GM18907 (cell line): ENCODE measurements around the gene GPR151.

Experiments
- ATAC-seq: cut with Tn5 transposase; IDR thresholded peaks from one replicate; pipeline ENCODE4 v1.9.1; 2021; ENCODE audit warnings: mild to moderate bottlenecking, moderate library complexity; ENCODE audit not compliant: unreplicated experiment

GPR151 gene

DNA sequence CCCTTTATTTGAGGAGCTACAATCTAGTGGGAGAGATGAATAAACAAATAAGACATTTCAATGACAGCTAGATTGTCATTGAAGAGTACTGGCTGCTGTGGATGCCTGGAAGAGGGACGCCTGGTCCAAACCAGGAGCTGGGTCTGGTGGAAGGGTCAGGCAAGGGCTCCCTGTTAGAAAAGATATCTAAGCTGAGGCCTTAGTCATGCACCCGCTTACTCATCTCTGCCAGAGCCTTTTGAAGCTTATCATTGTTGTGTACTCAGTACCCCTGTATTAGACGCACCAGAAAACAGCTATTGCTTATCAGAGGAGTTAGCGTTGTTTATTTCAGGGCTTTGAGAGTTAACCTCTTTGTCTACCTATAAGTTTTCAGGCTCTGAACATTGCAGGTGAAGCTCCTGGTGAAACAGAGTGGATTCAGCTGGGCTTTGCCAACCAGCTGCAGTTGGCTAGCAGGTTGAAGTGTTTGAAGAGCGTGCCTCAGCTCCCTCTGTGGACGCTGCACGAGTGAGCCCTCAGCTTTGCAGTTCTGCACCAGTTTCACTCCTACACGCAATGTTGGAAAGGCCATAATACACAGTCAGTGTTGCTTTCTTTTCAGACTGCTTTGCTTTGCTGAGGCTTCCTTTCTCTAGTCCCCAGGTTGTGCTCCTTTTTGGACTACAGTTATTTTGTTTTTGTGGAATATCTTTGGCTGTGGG is 5.6 kb upstream of the GPR151 start:
- ATAC-seq = no peak

DNA sequence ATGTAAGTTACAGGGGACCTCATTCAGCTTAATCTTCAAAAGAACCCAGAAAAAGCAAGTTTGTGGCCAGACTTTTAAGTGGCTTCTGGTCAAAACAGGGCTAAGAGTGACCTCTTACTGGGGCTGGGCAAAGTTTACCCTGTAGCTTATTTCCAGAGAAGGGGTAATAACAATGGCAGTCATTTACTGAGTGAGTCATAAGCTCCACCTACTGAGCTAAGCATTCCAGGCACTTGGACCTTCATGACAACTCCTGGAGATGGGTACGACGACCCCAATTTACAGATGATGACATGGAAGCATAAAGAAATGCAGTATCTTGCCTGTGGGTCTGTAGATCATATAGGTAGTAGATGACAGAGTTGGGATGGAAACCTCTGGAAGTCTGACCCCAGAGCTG is 4.7 kb upstream of the GPR151 start:
- no peak for ATAC-seq

DNA sequence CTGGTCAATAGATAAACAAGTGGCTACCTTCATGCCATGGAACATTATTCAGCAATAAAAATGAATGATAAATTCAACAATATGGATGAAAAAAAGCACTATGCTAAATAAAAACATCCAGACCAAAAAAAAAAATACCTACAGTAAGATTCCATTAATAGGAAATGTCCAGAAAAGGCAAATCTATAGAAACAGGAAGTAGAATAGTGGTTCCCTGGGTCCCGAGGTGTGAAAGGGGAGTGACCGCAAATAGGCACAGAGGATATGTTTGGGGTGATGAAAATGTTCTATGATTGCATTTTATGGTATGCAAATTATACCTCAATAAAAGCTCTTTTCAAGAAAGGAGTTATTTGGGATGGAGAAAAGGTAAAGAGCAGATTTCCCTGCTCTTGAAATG is 3.6 kb upstream of the GPR151 start:
- no peak for ATAC-seq

DNA sequence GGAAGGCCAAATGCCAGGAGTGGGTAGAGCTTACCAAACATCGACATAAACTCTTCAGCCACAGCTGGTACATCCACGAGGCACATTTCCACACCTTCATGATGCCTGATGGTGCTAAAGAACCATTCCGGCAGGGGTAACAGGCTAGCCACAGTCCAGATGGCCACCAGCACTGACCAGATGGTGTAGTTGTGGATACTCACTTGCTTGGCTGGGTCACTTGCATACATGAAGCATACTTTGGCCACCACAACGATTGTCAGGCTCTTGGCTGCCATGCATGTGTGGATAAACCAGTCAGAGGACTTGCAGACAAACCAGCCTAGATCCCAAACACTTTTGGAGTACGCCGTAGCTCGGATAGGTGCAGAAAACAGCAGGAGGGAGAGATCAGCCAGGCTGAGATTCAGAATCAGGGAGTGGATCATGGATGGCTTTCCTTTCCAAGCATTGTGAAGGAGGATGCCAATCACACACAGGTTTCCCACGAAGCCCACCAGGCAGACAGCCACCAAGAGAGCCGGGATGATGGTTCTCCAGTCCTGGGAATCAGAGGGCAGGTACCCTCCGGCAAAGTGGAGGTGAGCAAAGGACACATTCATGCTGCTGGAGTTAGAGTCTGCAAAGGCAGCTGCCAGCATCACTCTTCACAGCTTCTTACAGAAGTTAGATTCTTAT is 378 bp downstream of the GPR151 start:
- ATAC-seq = no peak

DNA sequence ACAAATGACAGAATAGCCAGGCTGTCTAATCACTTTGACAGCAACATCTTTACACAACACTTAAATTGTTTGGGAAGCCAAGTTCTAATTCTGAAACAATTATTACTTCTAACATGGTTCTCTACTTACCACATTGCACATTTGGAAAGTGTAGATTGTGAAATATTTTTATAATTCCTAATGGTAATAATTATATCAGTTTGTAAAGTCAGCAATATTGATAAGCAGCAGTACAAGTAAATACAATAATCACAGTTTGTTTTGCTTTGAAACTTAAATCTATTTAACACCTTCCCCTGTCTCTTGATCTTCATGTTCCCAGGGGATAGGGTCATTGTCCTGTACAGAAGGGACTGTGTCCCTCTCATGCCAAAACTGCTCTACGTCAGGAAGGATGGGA is 1.4 kb downstream of the GPR151 start:
- no peak for ATAC-seq

DNA sequence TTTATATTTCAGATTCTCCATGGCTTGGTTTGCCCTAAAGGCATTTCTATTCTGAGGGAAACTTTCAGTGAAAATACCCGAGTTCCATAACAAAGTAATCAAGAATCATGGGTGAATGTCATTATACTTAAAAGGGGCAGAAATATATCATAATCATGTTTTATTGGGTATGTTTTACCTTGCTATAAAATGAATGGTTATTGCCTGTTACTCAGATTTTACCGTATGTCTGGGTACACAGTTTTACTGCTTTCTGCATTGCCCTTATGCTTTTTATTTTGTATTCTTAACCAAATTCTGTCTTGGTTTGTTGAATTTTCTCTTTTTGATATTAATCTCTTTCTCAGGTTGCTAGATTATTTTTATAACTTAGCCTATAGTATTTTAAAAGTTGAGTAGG is 2.5 kb downstream of the GPR151 start:
- ATAC-seq = no peak

DNA sequence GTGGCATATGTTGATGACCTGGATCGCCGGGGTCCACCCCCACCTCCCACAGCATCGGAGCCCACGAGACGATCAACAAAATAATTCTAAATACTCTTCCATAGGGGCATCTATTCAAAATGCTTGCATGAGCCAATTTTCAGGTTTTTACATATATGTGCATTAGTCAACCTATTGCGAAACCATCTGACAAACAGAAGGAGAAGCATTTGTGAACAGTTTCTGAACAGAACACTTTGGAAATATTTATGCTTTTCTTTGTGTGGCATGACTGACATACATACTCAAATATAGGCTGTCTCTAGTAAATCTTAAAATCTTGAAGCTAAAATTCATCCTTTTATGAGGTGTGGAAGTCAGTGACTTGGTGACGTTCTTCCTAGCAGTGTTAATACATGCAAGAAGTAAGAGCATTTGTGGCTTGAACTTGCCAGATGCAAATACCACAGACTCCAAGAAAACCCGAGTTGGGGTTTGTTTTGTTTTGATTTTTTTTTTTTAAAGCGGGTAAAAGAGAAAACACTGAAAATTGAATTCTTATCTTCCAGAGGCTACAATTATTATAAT is 5.3 kb downstream of the GPR151 start:
- no peak for ATAC-seq

DNA sequence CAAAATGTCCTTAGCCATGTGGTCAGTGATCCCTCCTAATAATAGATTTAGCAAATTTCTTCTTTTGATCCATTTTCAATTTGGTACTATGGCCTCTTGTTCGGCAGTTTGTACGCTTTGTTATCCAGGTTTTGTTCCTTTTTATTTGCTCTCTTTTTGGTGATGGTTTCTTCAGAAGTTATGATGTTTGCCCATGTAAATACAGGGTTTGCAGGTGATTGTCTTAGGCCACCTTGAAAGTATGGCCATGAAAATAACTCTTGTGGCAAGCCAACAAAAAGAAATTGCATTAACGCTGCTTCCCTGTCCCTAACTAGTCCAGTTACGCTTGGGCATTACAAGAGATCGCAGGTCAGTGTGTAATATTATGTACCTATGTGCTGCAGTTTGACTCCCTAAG is 8.6 kb downstream of the GPR151 start:
- no peak for ATAC-seq

DNA sequence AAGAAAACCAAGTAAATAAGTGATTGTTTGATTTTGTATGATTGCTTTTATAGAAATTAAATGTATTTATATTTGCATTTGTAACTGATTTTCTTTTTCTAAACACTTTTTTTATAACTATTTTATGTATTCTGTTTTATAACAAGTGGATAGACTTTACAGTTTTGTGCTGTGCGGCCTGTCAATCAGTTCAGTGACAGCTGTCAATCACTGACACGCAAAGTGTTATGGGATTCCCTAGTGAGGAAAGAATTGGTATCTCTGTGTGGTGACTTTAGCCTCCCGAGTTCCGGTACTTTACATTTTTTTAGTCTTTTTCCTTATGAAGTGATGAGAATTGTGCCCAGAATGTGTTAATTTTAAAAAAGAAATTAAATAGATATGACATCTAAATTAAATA is 16.3 kb downstream of the GPR151 start:
- no peak for ATAC-seq

DNA sequence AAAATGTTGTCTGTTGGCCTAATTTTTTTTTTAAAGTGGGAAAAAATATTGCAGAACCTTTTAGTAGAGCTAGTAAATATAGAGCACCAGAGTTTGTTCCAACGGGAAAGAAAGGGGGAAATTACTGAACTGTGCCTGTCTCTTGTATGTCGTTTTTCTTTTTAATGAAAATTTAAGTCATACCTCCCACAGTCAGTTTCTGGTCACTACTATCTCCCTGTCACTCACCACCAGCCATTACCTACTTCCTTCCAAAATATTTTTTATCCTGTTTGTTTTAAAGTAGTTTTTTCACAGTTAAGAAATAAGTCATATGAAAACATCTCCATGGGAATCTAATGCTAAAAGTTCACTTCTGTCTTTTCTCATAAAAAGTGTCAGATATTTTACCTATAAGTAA is 21.3 kb downstream of the GPR151 start:
- ATAC-seq = no peak

DNA sequence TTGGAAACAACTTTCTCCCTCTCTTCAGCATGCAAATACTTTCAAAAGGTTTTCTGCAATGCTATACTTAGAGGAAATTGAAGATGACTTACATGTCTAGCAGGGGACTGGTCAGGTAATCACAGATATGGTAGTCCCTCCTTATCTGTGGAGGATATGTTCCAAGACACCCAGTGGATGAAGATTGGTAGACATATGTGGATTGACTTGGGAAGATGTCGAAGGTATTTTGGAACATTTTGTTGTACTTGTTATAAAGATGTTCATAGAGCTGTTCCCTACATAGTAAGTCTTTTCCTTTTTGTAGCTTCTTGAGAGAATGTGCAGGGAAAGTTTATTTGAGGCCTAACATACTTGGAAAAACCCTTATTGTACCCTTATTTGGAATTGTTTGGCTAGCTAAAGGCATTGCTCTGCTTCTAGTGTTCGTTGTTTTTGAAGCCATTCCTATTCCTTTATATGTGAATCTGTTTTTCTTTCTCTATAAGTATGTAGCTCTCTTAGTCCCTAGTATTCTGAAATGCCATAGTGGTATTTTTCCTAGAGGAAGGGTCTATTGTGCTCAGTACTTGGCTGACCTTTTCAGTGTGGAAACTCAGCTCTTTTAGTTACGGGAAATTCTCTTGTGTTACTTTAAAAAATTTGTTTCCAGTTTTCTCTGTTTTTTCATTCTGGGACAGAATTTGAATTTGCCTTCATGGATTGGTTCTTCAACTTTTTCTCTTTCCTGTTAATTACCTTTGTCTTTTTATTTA is 25.7 kb downstream of the GPR151 start:
- ATAC-seq = no peak

DNA sequence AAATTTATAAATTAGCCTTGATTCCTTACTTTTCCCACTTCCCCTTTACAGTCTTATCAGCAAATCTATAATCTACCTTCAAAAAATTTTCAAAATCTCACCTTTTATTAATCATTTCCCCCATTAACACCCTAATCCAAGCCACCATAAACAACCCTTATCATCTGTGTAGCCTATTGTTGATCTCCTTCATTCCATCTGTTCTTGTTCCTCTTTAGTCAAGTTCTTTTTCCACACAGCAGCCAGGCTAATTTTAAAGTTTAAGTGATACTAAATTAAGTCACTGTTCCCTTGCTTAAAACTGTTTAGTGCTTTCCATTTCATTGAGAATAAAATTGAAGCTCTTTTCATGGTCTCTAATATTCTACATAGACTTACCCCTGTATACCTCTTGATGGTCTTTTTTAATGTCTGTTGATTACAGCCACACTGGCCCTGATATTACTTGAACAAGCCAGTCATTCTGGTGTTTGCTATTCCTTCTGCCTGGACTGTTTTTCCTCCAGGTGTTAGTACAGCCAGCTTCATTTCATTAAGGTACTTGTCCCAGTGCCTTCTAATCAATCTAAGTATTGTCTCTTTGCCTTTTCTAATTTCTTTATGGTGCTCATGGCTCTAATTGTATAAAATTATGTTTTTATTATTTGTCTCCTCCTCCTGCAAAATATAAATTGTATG is 31.1 kb downstream of the GPR151 start:
- ATAC-seq = no peak

DNA sequence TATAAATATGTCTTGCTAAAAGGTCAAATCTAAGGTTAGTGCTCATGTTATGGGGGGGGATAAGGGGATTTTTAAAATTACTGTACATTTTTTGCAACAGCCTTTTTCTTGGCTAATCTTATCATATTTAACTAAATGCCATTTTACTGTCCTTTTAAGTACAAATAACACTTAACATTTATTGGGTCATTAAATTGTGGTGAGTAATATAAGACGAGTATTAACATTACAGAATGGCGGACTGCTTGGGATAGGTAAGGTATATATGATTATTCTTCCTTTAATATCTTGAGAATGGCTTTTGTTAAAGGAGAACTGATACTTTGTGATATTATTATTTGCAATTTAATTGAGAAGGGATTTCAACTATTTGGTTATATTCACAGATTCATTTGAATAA is 33.2 kb downstream of the GPR151 start:
- no peak for ATAC-seq

DNA sequence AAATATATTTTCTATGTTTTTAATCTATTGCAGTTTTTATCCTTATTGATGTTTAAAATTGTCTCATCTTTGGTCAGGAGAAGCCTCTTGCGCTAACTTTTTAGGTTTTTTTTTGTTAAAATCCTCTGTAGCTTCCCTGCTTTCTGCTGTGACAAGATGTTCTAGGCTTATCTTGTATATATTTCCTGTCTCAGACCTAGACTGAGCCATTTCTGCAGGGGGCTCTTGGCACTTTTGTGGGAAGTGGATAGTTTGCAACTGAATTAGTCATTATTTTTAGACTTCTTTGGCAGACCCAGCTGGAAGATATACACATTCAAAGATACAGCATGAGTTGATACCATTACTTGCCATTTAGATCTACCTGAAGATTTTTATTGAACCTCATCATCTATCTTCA is 40.1 kb downstream of the GPR151 start:
- ATAC-seq = no peak

DNA sequence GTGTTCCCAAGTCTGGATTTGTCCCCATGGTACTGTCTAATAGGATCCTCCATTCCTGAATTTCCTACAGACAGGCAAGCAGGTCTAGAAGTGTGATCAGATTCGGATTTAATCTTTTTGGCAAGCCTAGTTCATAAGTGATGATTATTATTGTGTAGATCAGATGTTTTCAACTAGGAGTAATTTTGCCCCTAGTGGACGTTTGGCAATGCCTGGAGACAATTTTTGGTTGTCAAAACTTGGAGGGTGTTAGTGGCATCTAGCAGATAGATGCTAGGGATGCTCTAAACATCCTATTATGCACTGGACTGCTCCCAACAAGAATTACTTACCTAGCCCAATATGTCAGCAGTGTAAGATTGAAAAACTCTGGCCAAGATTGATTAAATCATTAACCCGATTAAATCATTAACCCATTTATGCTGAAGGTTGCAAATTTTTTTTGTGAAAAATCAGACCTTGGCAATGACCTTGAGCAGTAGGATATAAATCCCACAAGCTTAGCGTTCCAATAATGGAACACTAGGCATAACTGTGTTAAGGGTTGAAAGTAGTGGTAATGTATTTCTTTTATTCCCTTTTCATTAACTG is 40.7 kb downstream of the GPR151 start:
- no peak for ATAC-seq

DNA sequence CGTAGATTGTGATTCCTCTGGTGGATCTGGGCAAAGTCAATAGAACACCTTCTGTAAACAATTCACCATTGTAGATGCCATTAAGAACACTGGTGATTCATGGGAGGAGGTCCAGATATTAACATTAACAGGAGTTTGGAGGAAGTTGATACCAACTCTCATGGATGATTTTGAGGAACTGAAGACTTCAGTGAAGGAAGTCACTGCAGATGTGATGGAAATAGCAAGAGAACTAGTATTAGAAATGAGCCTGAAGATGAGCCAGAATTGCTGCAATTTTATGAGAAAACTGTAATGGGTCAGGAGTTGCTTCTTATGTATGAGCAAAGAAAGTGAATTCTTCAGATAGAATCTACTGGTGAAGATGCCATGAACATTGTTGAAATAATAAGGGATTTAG is 41.9 kb downstream of the GPR151 start:
- no peak for ATAC-seq

DNA sequence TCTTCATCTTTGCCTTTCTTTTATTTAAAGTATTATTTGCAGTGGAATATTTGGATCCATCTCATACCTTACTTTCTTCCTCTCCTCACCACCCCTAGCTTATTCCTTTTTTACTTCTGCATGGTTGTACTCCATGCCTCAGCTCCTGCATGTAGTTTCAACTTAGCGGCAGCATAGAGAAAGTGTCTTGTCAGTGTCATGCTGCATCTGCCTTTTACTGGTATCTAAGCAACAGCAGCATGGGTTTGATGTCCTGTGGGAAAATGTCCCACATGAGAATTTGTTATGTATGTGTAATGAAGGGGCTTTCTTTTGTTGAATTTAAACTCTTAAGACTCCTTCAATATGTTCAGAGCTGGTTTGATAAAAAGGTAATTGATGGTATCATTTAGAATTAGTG is 48.2 kb downstream of the GPR151 start:
- ATAC-seq = no peak

DNA sequence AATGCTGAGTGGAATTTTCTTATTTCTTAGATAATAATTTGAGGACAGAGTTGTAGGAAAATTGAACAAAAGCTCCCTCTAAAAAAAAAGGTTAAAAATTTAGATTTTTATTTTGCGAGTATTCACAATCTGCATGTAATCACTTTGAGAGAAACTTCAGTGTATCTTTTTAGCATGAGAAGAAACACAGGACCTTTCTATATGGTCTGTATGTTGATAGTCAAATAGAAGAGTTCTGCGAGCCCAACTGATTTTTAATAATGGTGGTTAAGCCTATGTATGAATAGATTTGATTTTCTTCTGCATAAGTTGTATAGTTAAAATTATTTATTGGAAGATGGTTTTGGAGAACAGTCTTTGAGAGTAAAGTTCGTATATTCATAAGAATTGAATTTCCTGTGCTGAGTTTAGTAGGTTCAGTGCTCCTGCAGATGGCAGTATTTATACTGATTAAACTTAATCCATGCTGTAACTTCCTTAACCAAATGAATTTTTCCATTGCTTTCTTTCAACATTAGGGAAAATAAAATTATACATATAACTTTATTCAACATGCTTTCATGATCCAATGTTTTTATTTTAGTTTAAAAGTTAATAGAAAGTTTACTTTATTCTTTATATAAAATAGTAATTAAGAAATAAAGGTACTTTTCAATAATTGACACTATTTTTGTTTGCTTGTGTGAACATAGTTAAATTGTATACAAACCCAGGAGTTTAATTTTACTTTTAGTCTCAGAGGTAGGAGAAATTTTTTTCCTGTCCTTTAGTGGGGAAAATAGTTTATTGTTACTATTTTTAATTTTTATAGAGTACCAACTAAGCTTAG is 49.3 kb downstream of the GPR151 start:
- no peak for ATAC-seq

DNA sequence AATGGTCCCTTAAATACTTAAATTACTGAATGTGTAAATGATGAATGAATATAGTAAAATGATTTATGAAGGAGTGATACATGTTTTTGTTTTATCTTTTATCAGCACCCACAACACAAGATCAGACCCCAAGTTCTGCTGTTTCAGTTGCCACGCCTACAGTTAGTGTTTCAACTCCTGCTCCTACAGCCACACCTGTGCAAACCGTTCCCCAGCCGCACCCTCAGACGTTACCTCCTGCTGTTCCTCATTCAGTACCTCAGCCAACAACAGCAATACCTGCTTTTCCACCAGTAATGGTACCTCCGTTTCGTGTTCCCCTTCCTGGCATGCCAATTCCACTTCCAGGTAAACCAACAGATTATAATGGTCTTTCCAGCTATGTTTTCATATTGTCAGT is 52.5 kb downstream of the GPR151 start:
- no peak for ATAC-seq
